Liver (tissue), 9 donors: ENCODE measurements around the gene RARB. TPM values are rescaled to one million over a fixed set of nuclear protein-coding genes. Genes with fewer than 3 reads are reported as not detected.

ENCODE experiments used
- DNase-seq: peaks from one replicate; pipeline ENCODE4 v3.0.0-alpha.2; 2017; ENCODE audit warnings: low spot score
- H3K27ac ChIP-seq, 2 donors: one replicate each; pipeline ENCODE4 v1.7.0; 2013; ENCODE audit warnings: inconsistent platforms in 2 of 2, low read length in 2 of 2, control low read depth in 1 of 2, low read depth in 1 of 2, mild to moderate bottlenecking in 1 of 2
- H3K27me3 ChIP-seq, 4 donors: one replicate each; pipeline versions ENCODE4 v1.6.1 to v1.7.0; 2013; ENCODE audit warnings: low read length in 3 of 4, inconsistent platforms in 1 of 4, mild to moderate bottlenecking in 1 of 4, moderate library complexity in 1 of 4; ENCODE audit not compliant: control insufficient read depth in 4 of 4, insufficient read depth in 4 of 4
- H3K36me3 ChIP-seq, 4 donors: one replicate each; pipeline versions ENCODE4 v1.6.1 to v1.7.0; 2013; ENCODE audit warnings: low read length in 3 of 4, mild to moderate bottlenecking in 3 of 4, low read depth in 1 of 4, moderate library complexity in 1 of 4; ENCODE audit not compliant: control insufficient read depth in 4 of 4, insufficient read depth in 3 of 4
- H3K4me1 ChIP-seq, 4 donors: one replicate each; pipeline versions ENCODE4 v1.6.1 to v1.7.0; 2013; ENCODE audit warnings: low read length in 3 of 4, mild to moderate bottlenecking in 3 of 4, moderate library complexity in 1 of 4; ENCODE audit not compliant: control insufficient read depth in 4 of 4, insufficient read depth in 4 of 4
- H3K4me3 ChIP-seq, 3 donors: one replicate each; pipeline versions ENCODE4 v1.6.1 to v1.7.0; 2013; ENCODE audit warnings: low read length in 3 of 3, control low read depth in 1 of 3, low read depth in 1 of 3, mild to moderate bottlenecking in 1 of 3
- H3K9ac ChIP-seq, 2 donors: one replicate each; pipeline ENCODE4 v1.7.0; 2013; ENCODE audit warnings: low read length in 2 of 2, mild to moderate bottlenecking in 2 of 2, moderate library complexity in 2 of 2, control low read depth in 1 of 2, low read depth in 1 of 2
- H3K9me3 ChIP-seq, 4 donors: one replicate each; pipeline versions ENCODE4 v1.6.1 to v1.7.0; 2013; ENCODE audit warnings: low read length in 3 of 4; ENCODE audit not compliant: control insufficient read depth in 4 of 4
- CTCF ChIP-seq: fragments of 150-350 bp; IDR thresholded peaks from 2 replicates; pipeline ENCODE4 v1.5.1; 2017; ENCODE audit warnings: improper control_type of control experiment, low read depth, low read length; ENCODE audit not compliant: missing input control
- EGR1 ChIP-seq, 2 donors: IDR thresholded peaks; 2 replicates each; pipeline ENCODE4 v1.6.1; 2016 to 2018; ENCODE audit warnings: antibody characterized with exemption in 2 of 2, low read depth in 2 of 2
- FOXA1 ChIP-seq: IDR thresholded peaks from 2 replicates; pipeline ENCODE4 v1.6.1; 2016; ENCODE audit warnings: antibody characterized with exemption
- FOXA2 ChIP-seq: IDR thresholded peaks from 2 replicates; pipeline ENCODE4 v1.6.1; 2016; ENCODE audit warnings: antibody characterized with exemption
- HNF4A ChIP-seq, 2 donors: conservative IDR thresholded peaks; 2 replicates each; pipeline ENCODE4 v1.6.1; 2016; ENCODE audit warnings: antibody characterized with exemption in 2 of 2, mild to moderate bottlenecking in 2 of 2
- HNF4G ChIP-seq: IDR thresholded peaks from 2 replicates; pipeline ENCODE4 v1.6.1; 2016; ENCODE audit warnings: antibody characterized with exemption
- JUND ChIP-seq, 2 donors: IDR thresholded peaks; 2 replicates each; pipeline ENCODE4 v1.6.1; 2016; ENCODE audit warnings: antibody characterized with exemption in 2 of 2
- MAX ChIP-seq: IDR thresholded peaks from 2 replicates; pipeline ENCODE4 v1.6.1; 2016; ENCODE audit warnings: antibody characterized with exemption
- RAD21 ChIP-seq, 2 donors: IDR thresholded peaks; 2 replicates each; pipeline ENCODE4 v1.6.1; 2016; ENCODE audit warnings: antibody characterized with exemption in 2 of 2, mild to moderate bottlenecking in 2 of 2
- REST ChIP-seq: IDR thresholded peaks from 2 replicates; pipeline ENCODE4 v1.6.1; 2016; ENCODE audit warnings: antibody characterized with exemption, mild to moderate bottlenecking
- SP1 ChIP-seq: IDR thresholded peaks from 2 replicates; pipeline ENCODE4 v1.6.1; 2018; ENCODE audit warnings: antibody characterized with exemption, mild to moderate bottlenecking
- TAF1 ChIP-seq: conservative IDR thresholded peaks from 2 replicates; pipeline ENCODE4 v1.6.1; 2016; ENCODE audit warnings: antibody characterized with exemption, mild to moderate bottlenecking
- ZBTB33 ChIP-seq: IDR thresholded peaks from 2 replicates; pipeline ENCODE4 v1.6.1; 2016; ENCODE audit warnings: antibody characterized with exemption
- WGBS: extraction: QIAGEN DNeasy Blood & Tissue Kit; methylation state at CpG from one replicate; pipeline ENCODE4 v1.1.7; 2013; 5-methylcytosine and 5-hydroxymethylcytosine counted together
- polyA plus RNA-seq, 2 donors: library from polyadenylated mRNA; stranded (reverse) in 1 of 2; unstranded in 1 of 2; fragments of 200-250 nt in 1 of 2; fragments of >200 nt in 1 of 2; fragmentation: Nextera tagmentation in 1 of 2; extraction: Ambion mirVana in 1 of 2; gene quantifications; one replicate each; pipeline versions ENCODE4 v1.2.1 to v1.2.3, GENCODE V29; 2013 to 2015
- total RNA-seq, 2 donors: library from RNA; depleted of rRNA; stranded (reverse); fragments of >200 nt; gene quantifications; one replicate each; pipeline ENCODE4 v1.2.3, GENCODE V29; 2014
- donor health status: healthy.
- donor health status: healthy.
- donor health status: healthy.
- donor health status: healthy.
- donor health status: healthy.

RARB gene
- total and polyA plus RNA-seq, 4 donors: 2.1 to 3.3 (median 2.3) TPM

GRCh38 chr3:25537516-25537915 is 109.5 kb downstream of the RARB start:
- no peak overlapping the region for H3K9ac ChIP-seq
- peaks cover 0 to 2% (median 0%) of the 10 kb centered on the region in 4 donors for H3K4me1 ChIP-seq
- DNase-seq: no peak
- H3K27ac ChIP-seq: no peak overlapping the region
- 96% methylated on average over 3 of the region's 3 CpGs for WGBS
- H3K36me3 ChIP-seq: no peaks in the 10 kb centered on the region
- no peak for TF ChIP-seq REST
- TF ChIP-seq TAF1: no peak
- no peaks in the 10 kb centered on the region for H3K27me3 ChIP-seq
- H3K4me3 ChIP-seq: no peak overlapping the region
- peaks cover 0 to 5% (median 0%) of the 10 kb centered on the region in 4 donors for H3K9me3 ChIP-seq

GRCh38 chr3:25540273-25540672 is 112.2 kb downstream of the RARB start:
- DNase-seq: no peak
- 85% methylated on average over 5 of the region's 5 CpGs for WGBS
- no peak for TF ChIP-seq ZBTB33

GRCh38 chr3:25542492-25543039 is 114.5 kb downstream of the RARB start:
- no peak overlapping the region for H3K9ac ChIP-seq
- no peak for DNase-seq
- no peaks in the 10 kb centered on the region for H3K9me3 ChIP-seq
- H3K4me1 ChIP-seq: peaks cover 0 to 2% (median 0%) of the 10 kb centered on the region in 4 donors
- 69% methylated on average over 1 of the region's 1 CpG for WGBS
- H3K4me3 ChIP-seq: no peak overlapping the region
- H3K27me3 ChIP-seq: no peaks in the 10 kb centered on the region
- H3K27ac ChIP-seq: no peak overlapping the region
- no peaks in the 10 kb centered on the region for H3K36me3 ChIP-seq
- TF ChIP-seq RAD21 (IDR thresholded peaks at IDR 0.05) (no peak), MAX (no peak), FOXA1 (no peak), JUND (IDR thresholded peaks at IDR 0.05) (no peak), ZBTB33 (no peak), FOXA2 (no peak), SP1 (no peak), REST (no peak), EGR1 (IDR thresholded peaks at IDR 0.05; ENCODE audit: low read depth in 2 of 2) (no peak), HNF4G (no peak), CTCF (no peak), HNF4A (conservative IDR thresholded peaks at IDR 0.05) (no peak)

More at GRCh38 chr3:25540273-25540672, 112.2 kb downstream of the RARB start:
- Histone ChIP-seq H3K9ac (no peak overlapping the region), H3K9me3 (no peaks in the 10 kb centered on the region), H3K27me3 (no peaks in the 10 kb centered on the region), H3K27ac (no peak overlapping the region), H3K4me1 (peaks cover 0 to 2% (median 0%) of the 10 kb centered on the region in 4 donors), H3K4me3 (no peak overlapping the region), H3K36me3 (no peaks in the 10 kb centered on the region)
